Middle frontal gyrus (tissue), 1 donor: ENCODE data around the gene ATXN7L1.
"Not testable (repeated sequence)": the region's sequence is repeated elsewhere in the genome, so short reads cannot be mapped to it uniquely, and the experiment has no call there.

ENCODE experiments used
- DNase-seq: peaks from one replicate; pipeline ENCODE4 v3.0.0-alpha.2; 2015; ENCODE audit warnings: low spot score; ENCODE audit errors: extremely low spot score

ATXN7L1 gene

GRCh38 chr7:105892387-105892786 lies 16.0 kb upstream of the ATXN7L1 start:
- DNase-seq, result no peak

DNA sequence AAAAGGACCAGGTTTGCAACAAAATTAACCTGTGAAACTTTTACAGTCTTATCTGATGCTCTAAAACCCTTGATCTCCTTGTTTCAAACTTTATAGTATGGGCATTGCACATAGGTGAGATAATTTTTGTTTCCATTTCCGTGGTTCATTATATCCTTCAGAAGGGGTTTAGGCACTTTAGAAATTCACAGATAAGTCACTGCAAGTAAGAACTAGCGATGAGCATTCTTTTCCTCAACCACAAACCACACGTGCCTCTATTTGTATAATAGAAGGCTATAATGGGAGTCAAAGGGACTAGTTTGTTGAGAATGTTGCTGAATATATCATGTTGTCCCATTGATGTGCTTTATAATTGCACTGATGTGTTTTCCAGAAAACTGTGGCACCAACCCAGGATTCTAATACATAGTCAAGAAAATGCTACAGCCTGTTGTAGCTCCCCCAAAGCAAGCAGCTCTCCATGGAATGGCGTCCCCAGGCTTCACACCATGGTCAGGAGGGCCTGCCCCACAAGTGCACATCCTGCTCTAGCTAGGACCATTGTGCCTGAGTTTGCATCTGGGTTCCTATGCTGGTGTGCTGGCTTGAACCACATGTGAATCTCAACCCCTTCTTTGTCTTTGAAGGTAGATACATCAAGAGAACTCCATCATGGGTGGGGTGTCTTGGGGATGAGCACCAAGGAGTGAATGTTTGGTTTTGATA lies 14.0 kb upstream of the ATXN7L1 start:
- no peak for DNase-seq

DNA sequence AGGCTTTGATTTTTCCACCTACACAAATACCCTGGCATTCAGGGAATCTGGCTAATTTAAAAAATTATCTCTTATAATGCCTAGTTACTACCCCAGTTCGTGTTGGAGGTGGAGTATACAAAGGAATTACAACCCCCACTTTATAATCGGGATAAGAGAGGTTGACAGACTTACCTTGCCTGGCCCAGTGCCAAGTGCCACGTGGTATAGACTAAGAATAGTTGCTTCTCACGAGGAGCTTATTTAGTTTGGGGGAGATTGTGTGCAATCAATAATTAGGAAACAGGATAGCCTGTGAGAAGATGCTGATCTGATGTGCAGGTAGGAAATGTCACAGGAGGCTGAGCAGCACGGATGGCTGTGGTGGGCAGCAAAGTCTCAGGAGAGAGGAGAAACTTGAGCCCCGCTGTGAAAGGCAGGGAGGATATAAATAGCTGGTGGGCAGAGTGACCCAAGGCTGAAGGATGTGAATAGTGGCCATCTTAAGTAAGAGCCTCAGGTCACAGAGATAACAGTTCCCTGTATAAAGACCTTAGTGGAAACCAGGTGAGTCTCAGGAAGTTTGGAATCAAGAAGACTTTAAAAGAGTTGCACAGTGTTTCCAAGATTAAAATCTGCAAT lies 11.3 kb upstream of the ATXN7L1 start:
- no peak for DNase-seq

DNA sequence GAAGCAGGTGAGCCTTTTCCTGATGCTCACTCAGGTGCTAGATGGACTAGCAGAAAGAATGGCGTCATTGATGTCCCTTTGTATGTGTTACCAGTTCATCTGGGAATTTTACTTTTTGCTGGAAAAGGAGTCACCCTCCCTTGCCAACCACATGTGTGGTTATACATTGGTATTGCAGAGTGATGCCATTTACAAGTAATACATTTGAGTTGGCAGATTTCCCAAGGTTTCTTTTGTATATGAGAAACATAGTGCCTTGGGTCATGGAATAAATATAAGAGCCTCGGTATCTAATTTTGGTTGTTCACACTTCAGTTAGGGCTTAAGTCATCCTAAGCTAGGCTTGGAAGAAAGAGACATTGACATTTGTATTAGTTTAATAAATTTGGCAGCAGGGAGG lies 10.4 kb upstream of the ATXN7L1 start:
- DNase-seq, result no peak

GRCh38 chr7:105885387-105886111 lies 9.2 kb upstream of the ATXN7L1 start:
- DNase-seq, result no peak

DNA sequence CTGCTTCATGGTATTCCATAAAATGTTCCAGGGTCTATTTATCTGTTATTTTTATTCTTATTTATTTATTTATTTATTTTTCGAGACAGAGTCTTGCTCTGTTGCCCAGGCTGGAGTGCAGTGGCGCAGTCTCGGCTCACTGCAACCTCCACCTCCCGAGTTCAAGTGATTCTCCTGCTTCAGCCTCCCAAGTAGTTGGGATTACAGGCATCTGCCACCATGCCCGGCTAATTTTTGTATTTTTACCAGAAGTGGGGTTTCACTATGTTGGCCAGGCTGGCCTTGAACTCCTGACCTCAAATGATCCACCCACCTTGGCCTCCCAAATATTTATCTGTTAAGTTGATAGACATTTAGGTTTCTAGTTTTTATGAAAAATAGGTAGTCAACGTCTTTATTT lies 6.8 kb upstream of the ATXN7L1 start:
- not testable (repeated sequence) for DNase-seq

- DNase-seq, result no peak
Observed at GRCh38 chr7:105881439-105881838, 5.0 kb upstream of the ATXN7L1 start.

- DNase-seq, result no peak
Observed at GRCh38 chr7:105880571-105881330, 4.4 kb upstream of the ATXN7L1 start.

GRCh38 chr7:105879782-105880181 lies 3.4 kb upstream of the ATXN7L1 start:
- no peak for DNase-seq

- DNase-seq, result no peak
Observed at GRCh38 chr7:105878746-105879605, 2.6 kb upstream of the ATXN7L1 start.

DNA sequence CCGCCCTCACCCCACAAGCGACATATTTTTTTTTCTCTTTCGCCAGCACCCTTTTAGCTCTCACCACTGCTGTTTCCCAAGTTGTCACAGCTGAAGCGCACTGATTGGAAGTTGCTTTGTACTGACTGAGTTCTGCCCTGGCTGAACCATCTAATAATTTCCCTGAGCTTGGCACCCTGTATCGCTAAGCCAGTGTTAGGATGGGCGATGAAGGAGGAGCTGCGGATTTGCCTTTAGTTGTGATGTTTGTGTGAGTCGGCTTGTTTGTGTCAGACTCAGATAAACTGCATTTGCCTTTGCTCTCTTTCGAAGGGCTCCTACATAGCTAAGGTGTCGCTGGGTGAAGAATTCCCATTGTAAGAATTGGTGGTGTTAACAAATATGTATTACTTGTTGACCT lies 1.3 kb upstream of the ATXN7L1 start:
- DNase-seq, result no peak

DNA sequence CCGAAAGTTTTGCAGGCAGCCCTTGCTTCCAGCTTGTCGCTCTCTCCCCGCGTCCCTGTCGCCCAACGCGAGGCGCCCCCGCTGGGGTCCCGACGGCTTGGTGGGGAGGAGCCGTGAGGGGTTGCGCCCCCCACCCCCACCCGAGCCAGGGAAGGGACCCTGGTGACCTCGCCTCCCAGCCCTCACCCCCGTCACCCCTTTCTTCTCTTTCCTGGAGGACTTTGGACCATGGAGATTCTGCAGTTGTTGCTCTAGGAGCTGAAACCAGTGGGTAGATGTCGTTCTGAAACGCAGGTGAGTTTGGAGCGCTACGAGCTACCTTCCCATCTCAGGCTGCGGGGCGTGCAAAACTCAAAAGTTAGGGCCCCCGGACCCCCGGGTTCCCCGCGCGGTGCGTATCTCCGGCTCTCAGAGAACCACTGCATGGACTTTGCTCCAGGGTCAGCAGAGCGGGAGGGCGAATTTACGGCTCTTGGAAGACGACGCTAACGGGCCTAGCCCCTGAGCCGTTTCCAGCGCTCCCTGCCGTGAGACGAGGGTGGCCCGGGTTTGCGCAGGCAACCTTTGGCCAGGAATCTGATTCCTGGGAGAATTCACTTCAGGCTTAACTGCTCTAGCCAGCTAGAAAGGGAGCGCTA lies 684 bp upstream of the ATXN7L1 start:
- no peak for DNase-seq

DNA sequence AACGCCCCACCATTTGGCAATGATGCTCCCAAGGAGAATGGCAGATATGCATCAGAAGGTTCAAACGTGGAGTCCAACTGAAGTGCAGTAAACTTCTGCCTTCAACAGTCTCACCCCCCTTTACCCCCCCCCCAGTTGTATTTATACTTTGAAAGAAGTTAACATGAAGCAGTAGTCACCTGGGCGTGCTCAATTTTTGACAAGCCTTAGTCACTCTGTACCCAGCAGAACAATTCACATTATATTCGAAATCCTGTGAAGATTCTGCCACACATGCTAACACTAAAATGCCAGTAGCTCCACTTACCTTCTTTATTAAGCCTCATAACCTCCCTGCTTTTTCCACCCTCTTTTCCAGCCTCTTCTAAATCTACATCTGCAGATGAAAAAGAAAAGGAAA lies 894 bp downstream of the ATXN7L1 start:
- DNase-seq, result no peak

GRCh38 chr7:105874055-105874454 lies 2.3 kb downstream of the ATXN7L1 start:
- no peak for DNase-seq

GRCh38 chr7:105872491-105872890 lies 3.9 kb downstream of the ATXN7L1 start:
- no peak for DNase-seq

DNA sequence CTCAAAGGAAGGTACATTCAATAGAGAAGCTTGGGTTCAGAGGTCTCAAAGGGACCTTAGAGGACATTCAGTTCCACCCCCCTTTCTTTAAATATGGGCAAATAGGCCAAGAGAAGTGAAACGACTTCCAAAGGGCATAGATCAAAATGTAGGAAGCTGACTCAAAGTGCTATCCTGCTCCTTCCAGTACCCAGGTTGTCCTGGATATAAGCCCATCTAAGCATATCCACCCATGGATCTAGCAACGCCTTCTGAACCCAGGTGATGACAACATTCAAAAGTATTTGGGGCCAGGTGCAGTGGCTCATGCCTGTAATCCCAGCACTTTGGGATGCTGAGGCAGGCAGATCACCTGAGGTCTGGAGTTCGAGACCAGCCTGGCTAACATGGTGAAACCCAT lies 5.3 kb downstream of the ATXN7L1 start:
- DNase-seq, result no peak

GRCh38 chr7:105866102-105866801 lies 10.1 kb downstream of the ATXN7L1 start:
- no peak for DNase-seq

DNA sequence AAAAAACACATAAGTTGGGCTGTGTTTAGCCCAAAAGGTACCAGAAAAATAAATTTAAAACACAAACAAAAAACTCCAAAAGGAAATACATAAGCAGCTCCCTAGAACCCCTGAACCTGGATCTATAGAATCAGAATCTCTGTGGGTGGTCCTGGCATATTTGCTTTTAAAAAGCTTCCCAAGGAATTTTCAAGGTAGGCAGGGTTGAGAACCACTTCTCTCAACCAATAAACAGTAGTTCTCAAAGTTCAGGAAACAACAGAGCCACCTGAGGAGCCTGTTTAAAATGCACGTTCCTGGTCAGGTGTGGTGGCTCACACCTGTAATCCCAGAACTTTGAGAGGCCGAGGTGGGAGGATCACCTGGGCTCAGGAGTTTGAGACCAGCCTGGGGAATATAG lies 12.5 kb downstream of the ATXN7L1 start:
- DNase-seq, result no peak

DNA sequence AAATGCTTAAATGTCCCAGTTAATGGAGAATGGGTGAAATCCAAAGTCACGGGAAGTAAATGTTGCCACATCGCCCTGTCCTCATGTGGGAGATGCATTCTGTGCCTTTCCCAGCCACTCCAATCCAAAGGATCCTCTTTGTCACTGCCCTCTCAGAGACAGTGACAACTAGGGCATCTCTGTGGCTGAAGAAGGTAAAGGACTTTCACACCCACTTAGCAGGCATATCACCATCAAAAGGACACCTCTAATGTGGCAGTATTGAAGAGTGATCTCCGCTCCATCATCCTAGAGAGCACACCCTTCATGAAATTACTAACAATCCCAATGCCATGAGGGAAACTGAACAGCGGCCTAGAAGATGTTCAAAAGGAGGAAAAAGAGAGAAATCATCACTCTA lies 13.6 kb downstream of the ATXN7L1 start:
- no peak for DNase-seq

DNA sequence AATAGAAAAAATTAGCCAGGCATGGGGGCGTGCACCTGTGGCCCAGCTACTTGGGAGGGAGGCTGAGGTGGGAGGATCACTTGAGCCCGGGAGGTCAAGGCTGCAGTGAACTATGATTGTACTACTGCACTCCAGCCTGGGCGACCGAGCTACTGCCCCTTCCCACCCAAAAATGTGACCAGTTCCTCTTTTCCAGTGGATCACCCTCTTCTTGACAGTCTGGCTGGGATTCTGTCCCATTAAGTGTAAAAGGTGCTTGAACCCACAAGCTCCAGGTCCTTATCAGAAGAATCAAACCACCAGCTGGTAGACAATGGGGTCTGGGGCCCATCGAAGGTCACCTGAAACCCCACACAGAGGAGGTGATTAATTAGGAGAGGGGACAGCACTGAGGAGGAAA lies 14.1 kb downstream of the ATXN7L1 start:
- no peak for DNase-seq
